ENCODE data around the gene AEN. TPM values are rescaled to one million over a fixed set of nuclear protein-coding genes. Genes with fewer than 3 reads are reported as not detected.
A peak's percentile ranks its signal among the peaks of the same experiment; 100 is the strongest.

The AEN gene
- total RNA-seq, 1 experiment from 2014 or later = 67.6 TPM

- no peak for TF ChIP-seq CTCF (IDR thresholded peaks at IDR 0.05; ENCODE audit: unreplicated experiment)
- Mint-ChIP-seq H3K9me3 (ENCODE audit: unreplicated experiment) (no peaks in the 10 kb centered on the region), H3K4me3 (ENCODE audit: unreplicated experiment) (no peak overlapping the region), H3K36me3 (ENCODE audit: insufficient read depth, unreplicated experiment) (peaks cover 32% of the 10 kb centered on the region), H3K4me1 (ENCODE audit: insufficient read depth, unreplicated experiment) (peaks cover 40% of the 10 kb centered on the region), H3K27me3 (ENCODE audit: insufficient read depth, unreplicated experiment) (no peaks in the 10 kb centered on the region), H3K27ac (ENCODE audit: low read depth, unreplicated experiment) (peak overlapping the region; percentile 96)
- no TSS peak for BruUV-seq (replicated peaks)
- CTCF ChIA-PET = interaction anchor here (0.5 to 1.8 kb wide), 2 partner anchors 16 to 23 kb away, joined by 3 to 11 read pairs; partner anchors contain the start of gene AEN
- DNase-seq (ENCODE audit: unreplicated experiment) = no peak
- POLR2A ChIA-PET = interaction anchor here (1.1 kb wide), 1 partner anchor 275 kb away, joined by 5 read pairs; no protein-coding TSS in a partner anchor
- intact Hi-C loops (cut with micrococcal nuclease) = no loop called here
Observed at GRCh38 chr15:88637436-88637835, 16.3 kb downstream of the AEN start.

GRCh38 chr15:88637841-88638625 lies 16.9 kb downstream of the AEN start:
- POLR2A ChIA-PET = interaction anchor here (0.5 to 1.5 kb wide), 14 partner anchors 8 to 607 kb away, joined by 3 to 6 read pairs (median 3); partner anchors contain the start of gene MFGE8
- no peak for DNase-seq (ENCODE audit: unreplicated experiment)
- Mint-ChIP-seq H3K27me3 (ENCODE audit: insufficient read depth, unreplicated experiment) (no peaks in the 10 kb centered on the region), H3K27ac (ENCODE audit: low read depth, unreplicated experiment) (peak overlapping the region; percentile 96), H3K4me3 (ENCODE audit: unreplicated experiment) (peak overlapping the region; percentile 81), H3K36me3 (ENCODE audit: insufficient read depth, unreplicated experiment) (peaks cover 26% of the 10 kb centered on the region), H3K9me3 (ENCODE audit: unreplicated experiment) (no peaks in the 10 kb centered on the region), H3K4me1 (ENCODE audit: insufficient read depth, unreplicated experiment) (peaks cover 40% of the 10 kb centered on the region)
- BruUV-seq (replicated peaks) = TSS peak; percentile 95
- CTCF ChIA-PET = interaction anchor here (0.5 to 1.8 kb wide), 9 partner anchors 16 to 916 kb away, joined by 3 to 11 read pairs (median 4); partner anchors contain the start of genes AEN, MRPL46 and MRPS11
- intact Hi-C loops (cut with micrococcal nuclease) = loop anchor here (1.0 kb wide), 2 partner anchors 15 to 162 kb away; no protein-coding TSS in a partner anchor
- TF ChIP-seq CTCF (IDR thresholded peaks at IDR 0.05; ENCODE audit: unreplicated experiment) = no peak

- ChIA-PET POLR2A (interaction anchor here (0.5 to 1.5 kb wide), 17 partner anchors 9 to 607 kb away, joined by 3 to 6 read pairs (median 3); partner anchors contain the start of gene MFGE8), CTCF (interaction anchor here (0.5 to 1.8 kb wide), 11 partner anchors 10 to 915 kb away, joined by 3 to 11 read pairs (median 4); partner anchors contain the start of genes AEN, MRPL46 and MRPS11)
- TF ChIP-seq CTCF (IDR thresholded peaks at IDR 0.05; ENCODE audit: unreplicated experiment) = peak; percentile 23
- peak within 1 kb of the TSS; percentile 81 for H3K4me3 Mint-ChIP-seq (ENCODE audit: unreplicated experiment)
- no peaks in the 10 kb centered on the region for H3K27me3 Mint-ChIP-seq (ENCODE audit: insufficient read depth, unreplicated experiment)
- intact Hi-C loops (cut with micrococcal nuclease) = loop anchor here (1.0 kb wide), 2 partner anchors 15 to 162 kb away; no protein-coding TSS in a partner anchor
- DNase-seq (ENCODE audit: unreplicated experiment) = peak; percentile 98
- peak within 1 kb of the TSS; percentile 96 for H3K27ac Mint-ChIP-seq (ENCODE audit: low read depth, unreplicated experiment)
- H3K4me1 Mint-ChIP-seq (ENCODE audit: insufficient read depth, unreplicated experiment) = peaks cover 40% of the 10 kb centered on the region
- no TSS peak for BruUV-seq (replicated peaks)
- no peaks in the 10 kb centered on the region for H3K9me3 Mint-ChIP-seq (ENCODE audit: unreplicated experiment)
- H3K36me3 Mint-ChIP-seq (ENCODE audit: insufficient read depth, unreplicated experiment) = peaks cover 19% of the 10 kb centered on the region
Observed at GRCh38 chr15:88638626-88639372, 17.7 kb downstream of the AEN start, which contains the start of gene ISG20. Gene ISG20, plus strand, starts transcription at chr15:88639016. Its CDS starts 351 bp downstream, at chr15:88639367.
